Stimulated activated CD4-positive, alpha-beta T cell treated with anti-CD3 and anti-CD28 coated beads, Interleukin-4, amount 100 ng/mL, for 4 hours (primary cell): ENCODE results near the gene DLGAP1.
A peak's percentile ranks its signal among the peaks of the same experiment; 100 is the strongest.

ENCODE experiments used
- DNase-seq, 2 experiments: peaks; one replicate each; pipeline ENCODE4 v3.0.0-alpha.2; 2020

The DLGAP1 gene

GRCh38 chr18:3453540-3454364, 1001.4 kb downstream of the DLGAP1 start:
- peak in 1 of 2 experiments; percentile 34 for DNase-seq

DNA sequence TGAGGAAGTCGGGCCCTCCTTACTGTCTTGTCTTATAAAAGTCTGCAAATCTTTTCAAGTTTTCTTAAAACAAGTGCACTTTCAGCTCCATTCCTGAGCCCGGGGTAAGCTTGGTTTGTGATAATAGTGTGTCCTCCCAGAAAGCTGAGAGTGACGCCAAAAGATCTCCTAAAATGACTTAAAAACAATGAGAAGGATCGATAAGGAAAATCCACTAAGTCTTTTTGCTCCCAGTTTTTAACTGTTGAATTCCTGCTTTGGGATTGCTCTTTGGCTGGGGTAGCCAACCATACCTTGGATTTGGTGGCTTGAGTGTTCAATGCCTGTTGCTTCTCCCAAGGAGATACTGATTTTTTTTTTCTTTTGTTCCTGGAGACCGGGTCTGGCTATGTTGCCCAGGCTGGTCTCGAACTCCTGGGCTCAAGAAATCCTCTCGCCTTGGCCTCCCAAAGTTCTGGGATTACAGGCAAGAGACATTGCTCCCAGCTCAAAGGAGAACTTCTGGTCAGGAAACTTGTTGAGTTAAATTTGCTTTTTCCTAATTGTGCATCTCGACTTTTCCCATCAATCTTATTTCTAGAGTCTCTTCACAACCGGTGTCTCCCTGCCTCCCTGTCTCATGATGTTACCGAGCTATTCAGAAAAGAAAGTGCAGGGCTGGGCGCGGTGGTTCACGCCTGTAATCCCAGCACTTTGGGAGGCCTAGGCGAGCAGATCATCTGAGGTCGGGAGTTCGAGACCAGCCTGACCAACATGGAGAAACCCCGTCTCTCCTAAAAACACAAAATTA, 1002.2 kb downstream of the DLGAP1 start:
- no peak for DNase-seq

DNA sequence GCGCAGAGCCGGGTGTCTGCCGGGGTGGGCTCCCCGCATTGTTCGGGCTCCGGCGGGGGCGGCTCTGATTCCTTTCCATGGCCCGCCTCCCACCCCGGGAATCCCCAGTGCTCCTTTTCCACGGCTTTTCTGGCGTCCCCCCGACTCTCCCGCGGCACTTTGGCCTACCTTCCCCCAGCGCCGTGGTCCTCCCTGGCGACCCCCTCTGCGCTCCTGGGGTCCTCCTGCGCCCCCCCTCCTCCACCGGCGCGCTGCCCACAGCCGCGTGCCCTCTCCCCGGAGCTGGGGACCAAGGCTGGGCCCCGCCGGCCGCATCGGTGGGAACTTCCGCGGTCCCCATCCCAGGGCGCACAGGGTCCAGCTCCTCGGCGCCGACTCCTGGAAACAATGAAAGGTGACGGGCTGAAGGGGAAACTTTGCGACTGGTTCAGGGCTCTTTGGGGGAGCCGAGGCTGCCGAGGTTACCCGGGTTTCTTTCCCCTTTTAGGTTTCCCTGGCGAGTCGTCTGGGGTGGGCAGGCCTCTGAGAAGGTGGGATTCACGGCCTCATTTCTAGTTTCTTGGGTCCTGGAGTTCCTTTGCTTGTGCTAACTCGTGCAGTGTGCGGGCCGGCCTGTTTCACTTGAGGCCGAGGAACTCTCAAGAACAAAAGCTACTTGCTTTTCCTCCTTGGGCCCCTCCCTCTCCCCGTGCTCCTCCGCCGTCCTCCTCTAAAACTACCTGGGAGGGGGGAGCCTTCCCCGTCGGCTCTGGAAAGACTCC, 1002.9 kb downstream of the DLGAP1 start:
- DNase-seq = peak; percentile 25 to 26

DNA sequence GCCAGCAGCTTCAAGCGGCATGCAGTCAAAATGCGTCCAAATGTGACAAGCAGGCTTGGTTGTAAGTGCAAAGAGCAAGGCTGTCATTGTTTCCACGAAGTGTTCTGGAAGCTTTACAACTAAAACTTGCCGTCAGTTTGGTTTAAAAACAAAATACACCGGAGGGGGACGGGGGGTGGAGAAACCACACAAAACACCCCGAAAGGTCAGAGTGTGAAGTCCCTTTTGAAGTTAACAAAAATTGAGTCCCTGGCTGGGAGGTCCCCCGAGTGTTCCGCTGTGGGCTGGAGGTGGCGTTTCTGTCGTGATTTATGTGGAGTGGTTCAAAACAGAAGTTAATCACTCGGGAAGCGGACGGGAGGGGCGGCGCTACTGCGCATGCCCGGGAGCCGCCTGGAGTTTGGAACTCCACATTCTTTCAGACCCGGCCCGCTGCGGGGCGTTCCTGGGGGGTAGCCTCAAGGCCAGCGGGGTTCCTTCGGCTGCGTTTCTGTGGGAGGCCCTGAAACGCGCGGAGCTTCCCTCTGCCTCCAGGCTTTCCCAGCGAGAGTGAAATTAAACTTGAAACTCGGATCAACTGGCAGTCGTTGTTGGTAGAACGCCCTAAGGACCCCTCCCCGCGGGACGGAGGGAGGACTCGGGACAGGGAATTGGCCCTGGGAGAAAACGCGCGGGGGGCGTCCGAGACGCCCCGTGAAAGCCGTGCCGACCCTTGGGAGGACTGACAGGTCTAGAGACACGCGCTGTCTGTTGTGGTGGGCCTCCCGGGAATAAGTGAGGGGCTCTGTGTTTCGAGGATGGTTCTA, 1003.7 kb downstream of the DLGAP1 start:
- peak; percentile 83 to 93 for DNase-seq

DNA sequence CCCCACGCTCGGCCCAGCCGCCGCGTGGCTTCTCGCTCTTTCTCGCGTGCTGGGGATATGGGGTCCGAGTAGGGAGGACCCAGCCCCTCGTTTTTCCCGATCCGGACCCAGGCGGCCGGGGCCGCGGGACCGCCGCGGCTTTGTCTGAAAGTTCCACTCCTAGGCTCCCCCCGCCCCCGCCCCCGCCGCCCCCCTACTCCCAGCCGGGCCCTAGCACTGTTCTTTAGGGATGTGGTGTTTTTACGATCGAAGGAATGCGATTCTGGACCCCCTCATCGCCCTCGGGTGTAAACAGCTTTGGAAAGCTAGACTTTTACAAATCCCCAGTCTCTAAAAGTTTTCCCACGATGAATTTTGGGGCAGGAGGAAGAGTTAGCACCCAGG, 1004.3 kb downstream of the DLGAP1 start:
- no peak for DNase-seq

DNA sequence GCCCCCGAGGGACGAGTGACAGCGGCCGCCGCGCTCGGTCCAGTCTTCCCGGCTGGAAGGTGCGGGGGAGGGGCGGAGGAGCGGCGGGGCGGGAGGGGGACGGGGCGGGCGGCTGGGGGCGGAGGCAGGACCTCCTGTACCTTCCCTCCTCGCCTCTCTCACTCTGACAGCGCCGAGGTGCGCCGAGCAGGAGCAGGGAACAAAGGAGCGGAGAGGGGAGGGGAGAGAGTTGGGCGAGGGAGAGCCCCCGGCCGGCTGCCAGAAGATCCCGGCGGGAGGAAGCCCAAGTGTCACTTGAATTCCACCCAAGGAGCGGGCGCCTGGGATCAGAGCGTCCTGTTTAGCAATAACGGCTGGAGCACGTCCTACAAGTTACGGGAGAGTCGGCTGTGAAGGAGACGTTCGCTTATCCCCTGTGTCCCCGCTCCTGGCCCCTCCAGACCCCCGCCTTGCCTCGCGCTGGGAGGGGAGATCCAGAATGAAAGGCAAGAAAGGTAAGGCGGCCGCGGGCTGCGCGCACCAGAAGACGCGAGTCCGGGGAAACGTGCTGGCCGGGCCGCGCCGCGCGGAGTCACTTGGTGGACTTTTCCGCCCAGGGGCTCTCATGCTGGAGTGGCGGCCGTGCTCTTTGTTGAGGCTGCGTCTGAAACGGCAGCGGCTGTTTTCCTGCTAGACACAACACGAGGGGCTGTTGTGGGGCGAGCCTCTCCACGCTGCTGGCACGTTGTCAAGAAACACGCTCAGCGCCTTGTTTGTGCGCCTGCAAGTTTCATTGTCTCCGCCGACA, 1004.9 kb downstream of the DLGAP1 start, which contains the start of gene TGIF1:
TGIF1 (plus strand) TSS at position 161 of the 787 bp plus-strand sequence; CDS start at position 479, 318 bp downstream.
- DNase-seq = peak; percentile 56 to 72

DNA sequence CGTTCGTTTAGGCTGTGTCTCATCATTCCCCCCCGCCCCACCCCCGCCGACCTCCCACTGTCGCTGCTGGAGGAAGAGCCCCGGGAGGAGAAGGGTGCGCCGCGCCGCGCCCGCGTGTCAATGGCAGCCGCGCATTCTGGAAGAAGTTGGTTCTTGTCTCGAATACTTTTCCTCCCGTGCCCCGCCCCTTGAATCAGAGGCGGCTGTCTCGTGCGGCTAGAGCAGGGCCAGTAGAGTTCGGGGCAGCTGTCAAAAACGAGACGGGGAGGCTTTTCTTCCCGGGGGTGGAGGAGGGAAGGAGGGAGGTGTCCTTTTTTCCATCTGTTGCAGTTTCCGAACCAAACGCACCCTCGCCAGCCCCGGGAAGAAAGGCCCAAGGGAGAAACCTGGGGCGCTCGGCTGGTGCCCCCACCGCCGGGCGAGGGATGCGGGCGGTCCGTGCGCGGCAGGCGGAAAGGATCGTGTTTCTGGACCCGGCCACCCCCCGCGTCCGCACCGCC, 1005.5 kb downstream of the DLGAP1 start:
- peak in 1 of 2 experiments; percentile 68 for DNase-seq

DNA sequence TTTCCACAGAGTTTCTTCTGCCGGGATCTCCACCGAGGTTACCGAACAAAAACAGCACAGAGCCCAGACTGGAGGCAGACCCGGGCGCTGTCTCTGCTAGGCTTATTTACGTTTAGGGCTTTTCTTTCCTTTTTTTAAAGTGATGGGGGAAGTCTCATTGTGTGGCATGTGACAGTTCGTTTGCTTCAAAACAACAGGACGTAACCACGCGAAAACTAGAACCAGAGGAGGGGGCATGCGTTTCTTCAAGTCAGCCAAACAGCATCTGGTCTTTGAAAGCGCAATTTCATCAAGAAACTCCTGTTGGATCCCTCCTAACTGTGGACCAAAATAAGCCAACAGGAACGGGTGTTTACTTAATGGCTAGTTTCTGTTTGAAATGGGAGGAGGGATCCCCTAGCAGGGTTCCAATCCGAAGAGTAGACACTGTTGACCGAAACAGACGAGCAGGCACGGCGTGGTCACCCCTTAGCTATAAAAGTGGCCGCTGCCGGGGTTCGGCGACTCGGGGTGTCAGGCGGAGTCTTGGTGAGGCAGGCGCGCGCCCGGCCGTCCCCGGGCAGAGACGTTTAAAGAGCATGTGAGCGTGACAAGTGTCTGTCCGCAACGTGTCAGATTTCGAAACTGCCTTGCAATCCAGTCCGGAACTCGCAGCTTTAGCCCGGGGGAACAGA, 1006.1 kb downstream of the DLGAP1 start:
- peak; percentile 18 to 84 for DNase-seq

DNA sequence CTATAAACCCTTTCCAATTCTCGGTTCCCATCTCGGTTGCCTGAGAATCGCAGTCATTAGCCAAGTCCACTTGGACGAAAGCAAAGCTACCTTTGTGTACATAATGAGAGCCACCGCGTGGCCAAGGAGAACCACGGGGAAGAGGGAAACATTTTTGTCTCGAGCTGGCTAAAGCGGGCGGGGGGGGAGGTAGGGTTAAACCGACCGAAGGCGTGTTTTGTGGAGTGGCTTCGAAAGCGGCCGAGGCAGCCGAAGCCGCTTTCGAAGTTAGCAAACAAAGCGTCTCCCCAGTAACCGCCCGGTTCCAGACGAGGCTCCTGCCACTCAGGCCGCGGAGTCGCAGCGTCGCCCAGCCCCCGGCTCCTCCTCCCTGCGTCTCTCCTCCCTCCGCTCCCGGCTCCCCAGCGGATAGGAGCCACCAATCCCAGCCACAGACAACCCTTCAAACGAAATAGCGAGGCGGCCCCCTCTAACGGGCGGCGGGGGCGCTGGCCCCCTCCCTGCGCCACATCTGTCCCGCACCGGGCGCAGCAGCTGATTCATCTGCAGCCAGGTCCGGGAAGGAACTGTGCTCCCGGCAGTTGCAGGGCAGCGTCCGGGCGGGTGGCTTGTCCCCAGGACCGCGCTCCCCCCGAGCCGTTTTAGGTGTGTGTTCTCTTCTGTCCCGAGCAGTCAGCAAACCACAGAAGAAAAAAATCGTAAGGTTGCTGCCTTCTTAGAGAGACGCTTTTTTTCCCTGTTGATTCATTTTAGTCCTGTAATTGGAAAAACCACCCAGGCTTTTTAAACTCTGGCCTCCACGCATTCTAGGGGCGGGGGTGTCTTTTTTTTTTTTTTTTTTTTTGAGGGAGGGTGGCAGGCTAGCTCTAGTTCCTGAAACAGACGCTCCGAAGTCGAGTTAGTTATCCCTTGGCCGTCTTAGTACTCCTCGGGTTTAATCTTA, 1006.9 kb downstream of the DLGAP1 start:
- peak; percentile 63 to 65 for DNase-seq

GRCh38 chr18:3447068-3447894, 1007.8 kb downstream of the DLGAP1 start:
- DNase-seq = peak; percentile 10 to 16
